SK-N-MC (cell line): ENCODE results near the gene ALOXE3.

Experiments used
- EZH2 ChIP-seq: fragments of 200-600 bp; sonication (generic); IDR thresholded peaks from one replicate; pipeline ENCODE4 v1.6.1; 2017; ENCODE audit warnings: antibody characterized with exemption
- FOXP2 ChIP-seq: optimal IDR thresholded peaks from 2 replicates; pipeline ENCODE3; 2011; ENCODE audit warnings: mild to moderate bottlenecking, moderate library complexity; ENCODE audit not compliant: insufficient read depth; ENCODE audit errors: extremely low read length, control extremely low read depth
- POLR2AphosphoS5 ChIP-seq: IDR thresholded peaks from 2 replicates; pipeline ENCODE4 v1.6.1; 2012; ENCODE audit warnings: mild to moderate bottlenecking, low read depth, low read length, borderline replicate concordance

- TF ChIP-seq POLR2AphosphoS5 = no peak
- TF ChIP-seq FOXP2 = no peak
- no peak for TF ChIP-seq EZH2
These were observed 32.1 kb upstream of the ALOXE3 start for GRCh38 chr17:8150194-8151119.
